Neural progenitor cell (in vitro differentiated cells): ENCODE results near the gene OR2A25. TPM values are rescaled to one million over a fixed set of nuclear protein-coding genes. Genes with fewer than 3 reads are reported as not detected.

ENCODE experiments used
- DNase-seq: peaks from one replicate; pipeline ENCODE4 v3.0.0-alpha.2; 2016; ENCODE audit warnings: low spot score
- H2AFZ ChIP-seq: fragments of 200-600 bp; sonication (generic); replicated peaks from 2 replicates; pipeline ENCODE4 v1.6.1; 2016; ENCODE audit warnings: antibody characterized with exemption
- H3F3A ChIP-seq: fragments of 200-600 bp; sonication (generic); 2 replicates; pipeline ENCODE4 v1.6.1; 2016; ENCODE audit warnings: antibody characterized with exemption, low read depth
- H3K27ac ChIP-seq: fragments of 200-600 bp; sonication (generic); 2 replicates; pipeline ENCODE4 v1.5.1; 2016; ENCODE audit warnings: mild to moderate bottlenecking
- H3K27me3 ChIP-seq: fragments of 200-600 bp; sonication (generic); 2 replicates; pipeline ENCODE4 v1.6.1; 2016; ENCODE audit warnings: mild to moderate bottlenecking, moderate library complexity
- H3K36me3 ChIP-seq: fragments of 200-600 bp; sonication (generic); 2 replicates; pipeline ENCODE4 v1.5.1; 2016
- H3K4me1 ChIP-seq: fragments of 200-600 bp; sonication (generic); 2 replicates; pipeline ENCODE4 v1.6.1; 2016; ENCODE audit warnings: mixed run types
- H3K4me2 ChIP-seq: fragments of 200-600 bp; sonication (generic); 2 replicates; pipeline ENCODE4 v1.6.1; 2016
- H3K4me3 ChIP-seq: fragments of 200-600 bp; sonication (generic); 2 replicates; pipeline ENCODE4 v1.5.1; 2016
- H3K79me2 ChIP-seq: fragments of 200-600 bp; sonication (generic); 2 replicates; pipeline ENCODE4 v1.6.1; 2016; ENCODE audit warnings: low read depth
- H3K9ac ChIP-seq: fragments of 200-600 bp; sonication (generic); 2 replicates; pipeline ENCODE4 v1.6.1; 2016
- H3K9me3 ChIP-seq: fragments of 200-600 bp; sonication (generic); 2 replicates; pipeline ENCODE4 v1.5.1; 2016; ENCODE audit warnings: low read depth
- H4K20me1 ChIP-seq: fragments of 200-600 bp; sonication (generic); 2 replicates; pipeline ENCODE4 v1.6.1; 2016; ENCODE audit warnings: low read depth
- H3K27ac Mint-ChIP-seq: 3 replicates; pipeline ENCODE4 v1.8.0; 2021; ENCODE audit warnings: mixed read lengths
- H3K27me3 Mint-ChIP-seq: 2 replicates; pipeline ENCODE4 v1.8.0; 2022; ENCODE audit warnings: low read depth, mild to moderate bottlenecking, inconsistent platforms, moderate library complexity, mixed read lengths; ENCODE audit not compliant: insufficient read depth
- H3K36me3 Mint-ChIP-seq: 3 replicates; pipeline ENCODE4 v1.8.0; 2021; ENCODE audit warnings: mixed read lengths
- H3K4me1 Mint-ChIP-seq: 3 replicates; pipeline ENCODE4 v1.8.0; 2021; ENCODE audit warnings: mixed read lengths
- H3K4me3 Mint-ChIP-seq: 3 replicates; pipeline ENCODE4 v1.8.0; 2021; ENCODE audit warnings: mild to moderate bottlenecking, moderate library complexity, mixed read lengths
- H3K9me3 Mint-ChIP-seq: 3 replicates; pipeline ENCODE4 v1.8.0; 2020; ENCODE audit warnings: mixed read lengths
- EZH2 ChIP-seq: fragments of 200-600 bp; sonication (generic); IDR thresholded peaks from 2 replicates; pipeline ENCODE4 v1.6.1; 2017; ENCODE audit warnings: antibody characterized with exemption, mild to moderate bottlenecking, moderate library complexity
- EZH2phosphoT487 ChIP-seq: fragments of 200-600 bp; sonication (generic); IDR thresholded peaks from 2 replicates; pipeline ENCODE4 v1.6.1; 2017; ENCODE audit warnings: antibody characterized with exemption
- total RNA-seq: library from RNA; depleted of rRNA; stranded (reverse); fragments of >200 nt; gene quantifications from 2 replicates; pipeline ENCODE4 v1.2.3, GENCODE V29; 2015; ENCODE audit warnings: low replicate concordance
- TF ChIP-seq, protein P1 (sequence below): fragments of 200-600 bp; sonication (generic); IDR thresholded peaks from 2 replicates; pipeline ENCODE4 v1.5.1; 2017; ENCODE audit warnings: antibody characterized with exemption, mild to moderate bottlenecking

Gene OR2A25
- total RNA-seq, 1 donor from 2014 or later: not detected

DNA sequence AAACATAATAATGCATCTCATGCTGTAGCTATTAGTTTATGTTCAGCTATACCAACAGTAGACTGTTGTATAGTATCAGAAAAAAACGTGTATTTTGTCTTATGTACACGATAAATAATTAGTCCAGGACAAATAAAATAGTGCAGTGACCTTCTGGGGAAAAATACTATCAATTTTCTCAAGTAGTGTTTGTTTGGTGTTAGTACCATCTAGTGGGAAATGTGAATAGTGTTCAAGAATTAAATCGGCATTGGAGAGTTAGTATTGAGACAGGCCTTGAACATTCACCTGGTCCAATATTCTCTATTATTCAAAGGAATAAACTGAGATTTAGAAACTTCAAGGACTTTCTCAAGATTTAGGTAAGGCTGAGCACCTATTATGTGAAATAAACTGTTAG lies 42.5 kb upstream of the OR2A25 start:
- H3K36me3 Mint-ChIP-seq: no peaks in the 10 kb centered on the region
- Histone ChIP-seq H3K9ac (no peak overlapping the region), H3K4me1 (peaks cover 4% of the 10 kb centered on the region), H3F3A (no peaks in the 10 kb centered on the region), H4K20me1 (no peaks in the 10 kb centered on the region), H3K36me3 (no peaks in the 10 kb centered on the region), H2AFZ (no peak overlapping the region), H3K27ac (no peak overlapping the region), H3K79me2 (no peaks in the 10 kb centered on the region), H3K4me2 (no peak overlapping the region), H3K4me3 (no peak overlapping the region), H3K27me3 (no peaks in the 10 kb centered on the region), H3K9me3 (no peaks in the 10 kb centered on the region)
- peak; percentile 6 for DNase-seq
- H3K9me3 Mint-ChIP-seq: no peaks in the 10 kb centered on the region
- no peak overlapping the region for H3K4me3 Mint-ChIP-seq
- no peaks in the 10 kb centered on the region for H3K27me3 Mint-ChIP-seq
- H3K27ac Mint-ChIP-seq: no peak overlapping the region
- TF ChIP-seq, protein P1, sequence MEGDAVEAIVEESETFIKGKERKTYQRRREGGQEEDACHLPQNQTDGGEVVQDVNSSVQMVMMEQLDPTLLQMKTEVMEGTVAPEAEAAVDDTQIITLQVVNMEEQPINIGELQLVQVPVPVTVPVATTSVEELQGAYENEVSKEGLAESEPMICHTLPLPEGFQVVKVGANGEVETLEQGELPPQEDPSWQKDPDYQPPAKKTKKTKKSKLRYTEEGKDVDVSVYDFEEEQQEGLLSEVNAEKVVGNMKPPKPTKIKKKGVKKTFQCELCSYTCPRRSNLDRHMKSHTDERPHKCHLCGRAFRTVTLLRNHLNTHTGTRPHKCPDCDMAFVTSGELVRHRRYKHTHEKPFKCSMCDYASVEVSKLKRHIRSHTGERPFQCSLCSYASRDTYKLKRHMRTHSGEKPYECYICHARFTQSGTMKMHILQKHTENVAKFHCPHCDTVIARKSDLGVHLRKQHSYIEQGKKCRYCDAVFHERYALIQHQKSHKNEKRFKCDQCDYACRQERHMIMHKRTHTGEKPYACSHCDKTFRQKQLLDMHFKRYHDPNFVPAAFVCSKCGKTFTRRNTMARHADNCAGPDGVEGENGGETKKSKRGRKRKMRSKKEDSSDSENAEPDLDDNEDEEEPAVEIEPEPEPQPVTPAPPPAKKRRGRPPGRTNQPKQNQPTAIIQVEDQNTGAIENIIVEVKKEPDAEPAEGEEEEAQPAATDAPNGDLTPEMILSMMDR: peak; percentile 55
- TF ChIP-seq EZH2phosphoT487 (no peak), EZH2 (no peak)
- no peaks in the 10 kb centered on the region for H3K4me1 Mint-ChIP-seq

DNA sequence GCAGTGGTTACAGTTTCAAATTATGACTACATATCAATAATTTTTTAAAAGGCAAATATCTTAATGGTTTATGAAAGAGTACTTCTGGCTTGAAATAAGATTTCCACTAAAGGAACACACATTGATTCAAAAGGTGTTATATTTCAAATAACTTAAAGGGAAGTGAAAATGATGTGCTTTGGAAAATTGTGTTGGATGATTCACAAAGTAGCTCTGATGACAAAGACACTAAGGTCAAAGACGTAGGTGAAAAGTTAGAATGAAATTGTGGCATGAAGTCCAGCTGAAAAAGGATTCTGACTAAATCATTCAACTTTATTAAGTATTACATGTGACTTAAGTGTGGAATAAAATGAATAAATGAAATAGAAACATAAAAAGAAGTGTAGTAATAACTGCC lies 41.6 kb upstream of the OR2A25 start:
- Mint-ChIP-seq H3K4me3 (no peak overlapping the region), H3K9me3 (no peaks in the 10 kb centered on the region), H3K4me1 (no peaks in the 10 kb centered on the region), H3K36me3 (no peaks in the 10 kb centered on the region), H3K27ac (no peak overlapping the region), H3K27me3 (no peaks in the 10 kb centered on the region)
- no peak overlapping the region for H3K27ac ChIP-seq
- no peak overlapping the region for H2AFZ ChIP-seq
- H3K9me3 ChIP-seq: no peaks in the 10 kb centered on the region
- H3K36me3 ChIP-seq: no peaks in the 10 kb centered on the region
- H3K9ac ChIP-seq: no peak overlapping the region
- no peak overlapping the region for H3K4me3 ChIP-seq
- H4K20me1 ChIP-seq: no peaks in the 10 kb centered on the region
- no peaks in the 10 kb centered on the region for H3F3A ChIP-seq
- TF ChIP-seq, protein P1: no peak
- no peak for TF ChIP-seq EZH2phosphoT487
- no peak for TF ChIP-seq EZH2
- no peaks in the 10 kb centered on the region for H3K27me3 ChIP-seq
- no peak overlapping the region for H3K4me2 ChIP-seq
- H3K4me1 ChIP-seq: no peaks in the 10 kb centered on the region
- no peaks in the 10 kb centered on the region for H3K79me2 ChIP-seq
- no peak for DNase-seq

DNA sequence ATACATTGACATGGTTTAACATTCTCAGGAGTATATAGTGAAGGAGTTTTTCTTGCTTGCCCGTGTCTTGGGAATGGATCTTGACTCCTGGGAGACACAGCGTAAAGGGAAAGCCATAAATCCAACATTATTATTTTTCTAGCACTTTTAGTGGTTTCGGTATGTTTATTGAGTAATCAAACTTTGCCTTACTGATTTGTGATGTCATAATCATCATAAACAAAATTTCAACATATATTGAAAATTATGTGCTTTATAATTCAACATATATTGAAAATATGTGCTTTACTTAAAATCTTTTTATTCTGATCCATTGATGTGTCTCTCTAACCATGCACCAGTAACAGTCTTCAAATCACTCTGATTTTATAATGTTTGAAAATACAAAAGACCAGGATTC lies 41.1 kb upstream of the OR2A25 start:
- TF ChIP-seq EZH2: no peak
- TF ChIP-seq, protein P1: no peak
- TF ChIP-seq EZH2phosphoT487: no peak
- Mint-ChIP-seq H3K36me3 (no peaks in the 10 kb centered on the region), H3K9me3 (no peaks in the 10 kb centered on the region), H3K27ac (no peak overlapping the region), H3K4me1 (no peaks in the 10 kb centered on the region), H3K4me3 (no peak overlapping the region), H3K27me3 (no peaks in the 10 kb centered on the region)
- Histone ChIP-seq H3K27me3 (no peaks in the 10 kb centered on the region), H3K9me3 (no peaks in the 10 kb centered on the region), H3K9ac (no peak overlapping the region), H2AFZ (no peak overlapping the region), H3K79me2 (no peaks in the 10 kb centered on the region), H3K36me3 (no peaks in the 10 kb centered on the region), H4K20me1 (no peaks in the 10 kb centered on the region), H3K27ac (no peak overlapping the region), H3K4me2 (no peak overlapping the region), H3F3A (no peaks in the 10 kb centered on the region), H3K4me3 (no peak overlapping the region), H3K4me1 (no peaks in the 10 kb centered on the region)
- DNase-seq: no peak
